DMS114 treated with DMSO at 0.1 percent for 48 hours (cell line): Measurements from ENCODE around the gene ORC3.
A peak's percentile ranks its signal among the peaks of the same experiment; 100 is the strongest.

Experiments used
- DNase-seq: peaks from one replicate; lab custom pipeline; 2025; ENCODE audit not compliant: unreplicated experiment; lab: John Stamatoyannopoulos, UW

The ORC3 gene

GRCh38 chr6:87589693-87590416 is at the start of gene ORC3, which contains the start of gene RARS2:
ORC3 (plus strand) TSS chr6:87590135; CDS start chr6:87590169, 34 bp downstream.
RARS2 (minus strand) TSS chr6:87589987; CDS start chr6:87589957, 30 bp downstream.
- peak; percentile 82 for DNase-seq

- no peak for DNase-seq
Measured at GRCh38 chr6:87540539-87540938, 49.4 kb upstream of the ORC3 start.

- no peak for DNase-seq
Measured at GRCh38 chr6:87541041-87541440, 48.9 kb upstream of the ORC3 start.

GRCh38 chr6:87541744-87542143 is 48.2 kb upstream of the ORC3 start:
- no peak for DNase-seq

- DNase-seq = no peak
Measured at GRCh38 chr6:87543696-87544473, 46.0 kb upstream of the ORC3 start.

- DNase-seq = no peak
Measured at GRCh38 chr6:87544474-87544735, 45.5 kb upstream of the ORC3 start.

GRCh38 chr6:87551799-87552198 is 38.1 kb upstream of the ORC3 start:
- DNase-seq = no peak

- DNase-seq = no peak
Measured at GRCh38 chr6:87553159-87553765, 36.7 kb upstream of the ORC3 start.

GRCh38 chr6:87555506-87555905 is 34.4 kb upstream of the ORC3 start:
- DNase-seq = no peak

- no peak for DNase-seq
Measured at GRCh38 chr6:87558446-87558845, 31.5 kb upstream of the ORC3 start.

GRCh38 chr6:87561017-87561416 is 28.9 kb upstream of the ORC3 start:
- DNase-seq = no peak

- DNase-seq = no peak
Measured at GRCh38 chr6:87572021-87572420, 17.9 kb upstream of the ORC3 start.

GRCh38 chr6:87572883-87573282 is 17.1 kb upstream of the ORC3 start:
- DNase-seq = no peak

GRCh38 chr6:87573307-87574024 is 16.5 kb upstream of the ORC3 start:
- DNase-seq = no peak

- DNase-seq = no peak
Measured at GRCh38 chr6:87574237-87574804, 15.6 kb upstream of the ORC3 start.

- no peak for DNase-seq
Measured at GRCh38 chr6:87575423-87575822, 14.5 kb upstream of the ORC3 start.

- no peak for DNase-seq
Measured at GRCh38 chr6:87583822-87584221, 6.1 kb upstream of the ORC3 start.

GRCh38 chr6:87586371-87587077 is 3.4 kb upstream of the ORC3 start:
- DNase-seq = no peak

- no peak for DNase-seq
Measured at GRCh38 chr6:87588756-87589407, 1.1 kb upstream of the ORC3 start.

- no peak for DNase-seq
Measured at GRCh38 chr6:87590417-87590880, 514 bp downstream of the ORC3 start.
